ENCODE measurements around the gene IMP4. TPM values are rescaled to one million over a fixed set of nuclear protein-coding genes. Genes with fewer than 3 reads are reported as not detected.

The IMP4 gene
- total and polyA plus RNA-seq, 2 experiments from 2014 or later: 87.8 to 147 TPM

- Histone ChIP-seq H4K20me1 (replicated peaks; ENCODE audit: insufficient read depth) (no peaks in the 10 kb centered on the region), H2AFZ (no peak overlapping the region), H3K27ac (ENCODE audit: low read depth) (no peak overlapping the region), H3K27me3 (ENCODE audit: insufficient read depth) (no peaks in the 10 kb centered on the region), H3K4me2 (no peak overlapping the region), H3F3A (replicated peaks; ENCODE audit: low read depth) (no peaks in the 10 kb centered on the region), H3K79me2 (replicated peaks; ENCODE audit: insufficient read depth) (no peaks in the 10 kb centered on the region), H3K36me3 (ENCODE audit: insufficient read depth) (no peaks in the 10 kb centered on the region), H3K4me3 (no peak overlapping the region), H3K9me2 (ENCODE audit: insufficient read depth) (no peaks in the 10 kb centered on the region), H3K4me1 (ENCODE audit: insufficient read depth) (no peaks in the 10 kb centered on the region)
- no peak for ATAC-seq
- TF ChIP-seq NANOG (IDR thresholded peaks at IDR 0.05; ENCODE audit: borderline replicate concordance) (no peak), ZNF331 (CRISPR knock-in tag; IDR thresholded peaks at IDR 0.05; ENCODE audit: low read depth) (no peak), EZH2 (IDR thresholded peaks at IDR 0.05; ENCODE audit: low read depth, unreplicated experiment) (no peak), EZH2phosphoT487 (IDR thresholded peaks at IDR 0.05; ENCODE audit: unreplicated experiment) (no peak), POLR2AphosphoS5 (IDR thresholded peaks at IDR 0.05; ENCODE audit: low read depth) (no peak), STAT1 (IDR thresholded peaks at IDR 0.05; ENCODE audit: unreplicated experiment) (no peak), ZNF114 (CRISPR knock-in tag; IDR thresholded peaks at IDR 0.05) (no peak)
- H3K36me3 Mint-ChIP-seq (ENCODE audit: low read depth): no peaks in the 10 kb centered on the region
- no peak for DNase-seq (ENCODE audit: low spot score)
- H3K27ac Mint-ChIP-seq: no peak overlapping the region
- peaks cover 4% of the 10 kb centered on the region; the same call in 2 of the 3 replicates for H3K4me1 Mint-ChIP-seq
- H3K4me3 Mint-ChIP-seq: no peak overlapping the region
- H3K9me3 Mint-ChIP-seq: no peaks in the 10 kb centered on the region
- peaks cover 3% of the 10 kb centered on the region for H3K27me3 Mint-ChIP-seq (ENCODE audit: insufficient read depth, low read depth, poor library complexity)
These were observed 38.9 kb downstream of the IMP4 start for GRCh38 chr2:130381619-130382018.

GRCh38 chr2:130382313-130382917 is 39.7 kb downstream of the IMP4 start:
- ATAC-seq (no peak), DNase-seq (ENCODE audit: low spot score) (no peak)
- Histone ChIP-seq H3K4me2 (no peak overlapping the region), H3K36me3 (ENCODE audit: insufficient read depth) (no peaks in the 10 kb centered on the region), H3K9me2 (ENCODE audit: insufficient read depth) (no peaks in the 10 kb centered on the region), H3K4me1 (ENCODE audit: insufficient read depth) (no peaks in the 10 kb centered on the region; the same call in 1 of the 2 replicates), H3K27ac (ENCODE audit: low read depth) (no peak overlapping the region), H3F3A (replicated peaks; ENCODE audit: low read depth) (no peaks in the 10 kb centered on the region), H2AFZ (no peak overlapping the region), H3K79me2 (replicated peaks; ENCODE audit: insufficient read depth) (no peaks in the 10 kb centered on the region), H4K20me1 (replicated peaks; ENCODE audit: insufficient read depth) (no peaks in the 10 kb centered on the region), H3K4me3 (no peak overlapping the region), H3K27me3 (ENCODE audit: insufficient read depth) (no peaks in the 10 kb centered on the region)
- no peaks in the 10 kb centered on the region for H3K9me3 Mint-ChIP-seq
- no peak overlapping the region for H3K27ac Mint-ChIP-seq
- no peaks in the 10 kb centered on the region for H3K36me3 Mint-ChIP-seq (ENCODE audit: low read depth)
- peaks cover 3% of the 10 kb centered on the region for H3K27me3 Mint-ChIP-seq (ENCODE audit: insufficient read depth, low read depth, poor library complexity)
- H3K4me1 Mint-ChIP-seq: peaks cover 11% of the 10 kb centered on the region
- H3K4me3 Mint-ChIP-seq: no peak overlapping the region
- no peak for TF ChIP-seq STAT1 (IDR thresholded peaks at IDR 0.05; ENCODE audit: unreplicated experiment)
- TF ChIP-seq CREB1 (CRISPR knock-in tag; IDR thresholded peaks at IDR 0.05; ENCODE audit: low read depth): no peak
- no peak for TF ChIP-seq ZNF462 (CRISPR knock-in tag; IDR thresholded peaks at IDR 0.05)
- no peak for TF ChIP-seq EZH2 (IDR thresholded peaks at IDR 0.05; ENCODE audit: low read depth, unreplicated experiment)
- no peak for TF ChIP-seq EZH2phosphoT487 (IDR thresholded peaks at IDR 0.05; ENCODE audit: unreplicated experiment)
- no peak for TF ChIP-seq REST (IDR thresholded peaks at IDR 0.05; ENCODE audit: unreplicated experiment)
- TF ChIP-seq NANOG (IDR thresholded peaks at IDR 0.05; ENCODE audit: borderline replicate concordance): no peak

Data from GM23338 (cell line).